ENCODE measurements around the gene RALBP1. TPM values are rescaled to one million over a fixed set of nuclear protein-coding genes. Genes with fewer than 3 reads are reported as not detected.
"Not testable (repeated sequence)": the region's sequence is repeated elsewhere in the genome, so short reads cannot be mapped to it uniquely, and the experiment has no call there.

Gene RALBP1
- polyA plus RNA-seq, 4 donors = 73.7 to 86.4 (median 84.0) TPM

DNA sequence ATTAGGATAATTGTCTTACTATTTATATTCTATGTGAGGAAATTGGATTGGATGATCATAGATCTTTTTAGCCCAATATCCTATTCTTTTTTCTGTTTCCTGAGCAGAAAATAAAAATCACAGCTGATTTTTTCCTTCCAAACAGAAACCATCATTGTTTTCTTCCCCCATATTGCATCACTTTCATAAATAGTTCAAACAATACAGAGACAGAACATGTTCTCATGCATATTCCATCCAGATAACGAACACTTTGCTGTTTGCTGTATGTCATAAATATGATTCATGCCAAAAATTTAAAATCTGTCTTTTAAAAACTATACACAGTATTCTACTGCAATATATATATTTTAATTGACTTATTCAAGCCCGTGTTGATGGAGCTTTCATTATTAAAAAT, 22.0 kb upstream of the RALBP1 start:
- DNase-seq (ENCODE audit: low read depth in 4 of 4, low spot score in 2 of 4) = no peak

DNA sequence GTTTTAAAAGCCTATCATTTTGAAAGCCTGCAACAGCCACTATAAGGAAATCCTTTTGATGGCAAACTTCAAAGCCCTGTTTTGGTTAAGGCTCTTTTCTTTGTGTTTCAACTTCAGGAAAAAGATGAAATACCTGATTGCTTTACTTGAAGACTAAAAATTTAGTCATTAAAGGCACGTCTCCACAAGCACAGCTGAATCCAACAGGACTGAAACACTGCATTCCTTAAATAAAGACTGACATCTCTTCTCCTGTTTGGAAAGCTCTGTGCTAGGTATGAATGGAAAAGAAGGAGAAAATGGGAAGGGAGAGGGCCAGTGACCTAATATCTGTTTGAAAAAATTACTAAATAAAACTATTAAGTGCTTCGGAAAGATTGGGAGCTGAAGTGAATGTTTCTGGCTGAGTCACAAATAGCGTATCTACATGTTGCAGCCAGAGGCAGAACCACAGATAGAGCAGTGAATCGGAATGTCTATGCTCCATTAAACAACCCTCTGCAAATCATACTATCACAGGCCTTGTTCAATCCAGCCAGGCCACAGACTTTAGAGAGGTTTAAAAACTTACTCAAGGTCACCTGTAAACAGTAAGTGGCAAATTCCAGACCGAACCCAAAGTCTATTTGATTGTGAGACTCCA, 21.1 kb upstream of the RALBP1 start:
- no peak for DNase-seq (ENCODE audit: low read depth in 4 of 4, low spot score in 2 of 4)

GRCh38 chr18:9455718-9456511, 19.4 kb upstream of the RALBP1 start:
- no peak for DNase-seq (ENCODE audit: low read depth in 4 of 4, low spot score in 2 of 4)

DNA sequence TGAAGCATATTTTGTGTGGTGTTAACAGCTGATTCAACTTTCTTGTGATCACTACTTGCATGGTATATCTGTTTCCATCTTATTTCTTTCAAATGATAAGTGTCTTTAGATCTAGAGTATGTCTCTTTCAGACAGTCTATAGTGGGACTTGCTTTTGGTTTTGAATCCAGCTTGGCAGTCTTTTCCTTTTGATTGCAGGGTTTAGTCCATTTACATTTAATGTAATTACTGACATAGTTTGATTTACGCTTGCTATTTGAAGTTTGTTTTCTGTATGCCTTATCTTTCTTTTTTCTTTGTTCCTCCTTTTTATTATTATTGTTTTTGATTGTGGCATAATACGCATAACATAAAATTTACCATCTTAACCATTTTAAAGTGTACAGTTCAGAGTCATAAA, 9.2 kb upstream of the RALBP1 start:
- no peak for DNase-seq (ENCODE audit: low read depth in 4 of 4, low spot score in 2 of 4)

DNA sequence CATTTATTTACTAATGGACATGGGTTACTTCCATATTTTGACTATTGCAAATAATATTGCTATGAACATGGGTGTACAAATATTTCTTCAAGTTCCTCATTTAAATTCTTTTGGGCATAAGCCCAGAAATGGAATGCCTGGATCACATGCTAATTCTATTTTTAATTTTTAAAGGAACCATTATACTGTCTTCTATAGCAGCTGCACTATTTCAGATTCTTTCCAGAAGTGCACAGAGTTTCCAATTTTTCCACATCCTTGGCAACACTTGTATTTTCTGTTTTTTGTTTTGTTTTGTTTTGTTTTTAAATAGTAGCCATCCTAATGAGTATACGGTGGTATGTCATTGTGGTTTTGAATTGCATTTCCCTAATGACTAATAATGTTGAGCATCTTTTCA, 8.5 kb upstream of the RALBP1 start:
- no peak for DNase-seq (ENCODE audit: low read depth in 4 of 4, low spot score in 2 of 4)

DNA sequence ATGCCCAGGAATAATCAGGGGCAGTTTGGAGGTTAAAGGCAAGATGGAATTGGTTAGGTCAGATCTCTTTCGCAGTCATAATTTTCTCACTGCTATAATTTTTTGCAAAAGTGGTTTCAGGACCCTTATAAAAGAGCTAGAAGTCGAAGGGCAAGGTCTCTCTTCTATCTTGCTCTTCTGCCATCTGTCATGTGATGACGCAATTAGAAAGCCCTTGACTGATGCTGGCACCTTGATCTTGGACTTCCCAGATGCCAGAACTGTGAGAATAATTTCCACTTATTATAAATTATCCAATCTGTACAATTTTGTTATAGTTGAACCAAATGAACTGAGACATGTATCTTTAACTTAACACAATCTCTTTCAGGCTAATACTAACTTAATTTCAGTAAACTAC, 6.3 kb upstream of the RALBP1 start:
- no peak for DNase-seq (ENCODE audit: low read depth in 4 of 4, low spot score in 2 of 4)

- no peak for DNase-seq (ENCODE audit: low read depth in 4 of 4, low spot score in 2 of 4)
Observed at GRCh38 chr18:9469685-9470084, 5.6 kb upstream of the RALBP1 start.

DNA sequence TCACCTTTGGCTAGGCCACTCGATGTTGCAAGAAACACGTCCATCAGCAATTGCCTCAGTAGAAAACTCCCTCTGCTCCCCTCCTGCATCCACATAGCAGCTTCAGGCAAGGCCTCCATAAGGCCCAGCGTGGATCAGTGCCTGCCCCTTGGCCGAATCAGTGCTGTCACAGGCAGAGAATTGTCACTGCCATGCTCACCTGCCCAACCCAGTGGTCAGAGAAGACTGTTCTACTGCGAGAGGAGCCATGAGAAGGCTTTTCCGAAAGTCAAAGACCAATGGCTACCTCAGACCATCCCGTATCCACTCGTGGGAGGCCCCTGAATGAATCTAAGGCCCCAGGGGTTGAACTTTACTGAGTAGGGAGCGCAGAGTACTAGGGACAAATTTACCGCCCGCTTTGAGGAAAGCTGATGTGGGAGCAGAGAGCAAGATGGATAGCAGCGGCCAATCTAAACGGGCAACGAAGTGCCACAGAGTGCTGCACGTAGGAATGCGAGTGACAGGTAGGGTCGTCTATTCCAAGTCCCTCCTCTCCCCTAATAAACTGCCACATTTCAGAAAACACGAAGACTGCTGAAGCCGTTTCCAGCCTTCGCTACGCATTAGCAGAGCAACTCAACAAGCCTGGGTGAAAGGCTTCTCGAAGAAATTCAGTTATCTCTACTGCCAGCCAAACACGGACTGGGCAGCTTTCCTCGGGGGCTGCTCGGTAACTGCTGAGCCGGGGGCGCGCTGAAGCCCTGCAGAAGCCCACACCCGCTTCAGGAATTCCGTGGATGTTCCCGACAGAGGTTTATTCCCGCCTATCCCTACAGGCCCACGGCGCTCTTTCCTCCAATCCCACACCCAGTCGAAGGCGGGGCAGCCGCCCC, 968 bp upstream of the RALBP1 start:
- peak in 1 of 4 donors; percentile 26 for DNase-seq (ENCODE audit: low read depth in 4 of 4, low spot score in 2 of 4)

GRCh38 chr18:9475643-9476591, 604 bp downstream of the RALBP1 start:
- peak in 2 of 4 donors; percentile 35 to 65 for DNase-seq (ENCODE audit: low read depth in 4 of 4, low spot score in 2 of 4)

GRCh38 chr18:9476949-9477348, 1.6 kb downstream of the RALBP1 start:
- not testable (repeated sequence) for DNase-seq (ENCODE audit: low read depth in 4 of 4, low spot score in 2 of 4)

DNA sequence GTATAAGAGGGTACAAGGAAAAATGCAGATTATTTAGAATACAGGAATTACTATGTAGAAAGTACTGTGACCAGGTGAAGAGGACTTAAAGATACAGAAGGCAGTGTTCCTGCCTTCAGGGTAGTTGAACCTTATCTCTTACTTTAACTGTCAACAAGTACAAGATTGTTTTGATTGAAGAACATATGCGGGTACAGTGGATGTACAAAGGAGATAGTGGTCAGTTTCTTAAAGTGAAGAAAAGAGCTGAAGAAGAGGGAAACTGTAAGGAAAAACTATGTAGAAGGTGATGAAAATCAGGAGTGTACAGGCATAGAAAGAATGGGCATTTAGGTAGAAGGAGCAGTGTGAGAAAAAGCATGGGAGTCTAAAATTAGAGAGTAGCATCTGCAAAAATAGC, 2.2 kb downstream of the RALBP1 start:
- DNase-seq (ENCODE audit: low read depth in 4 of 4, low spot score in 2 of 4) = no peak

DNA sequence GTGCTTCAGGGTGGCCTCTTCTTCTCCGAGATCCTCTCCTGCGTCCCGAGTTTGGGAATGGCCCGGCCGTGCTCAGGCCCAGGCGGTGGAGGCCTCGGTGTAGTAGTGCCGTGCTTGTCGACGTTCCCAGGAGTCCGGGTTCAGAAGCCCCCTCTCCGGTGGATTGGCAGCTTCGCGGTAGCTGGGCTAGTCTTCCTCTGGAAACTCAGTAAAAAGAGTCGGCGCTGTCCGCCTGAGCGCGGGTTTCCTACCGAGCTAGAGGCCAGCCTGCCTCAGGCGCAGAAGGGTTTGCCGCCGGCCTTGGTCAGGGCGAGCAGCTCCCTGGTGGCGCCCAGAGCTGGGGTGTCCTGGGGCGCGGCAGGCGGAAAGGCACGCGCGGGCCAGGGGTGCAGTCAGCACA, 3.2 kb downstream of the RALBP1 start:
- DNase-seq (ENCODE audit: low read depth in 4 of 4, low spot score in 2 of 4) = no peak

DNA sequence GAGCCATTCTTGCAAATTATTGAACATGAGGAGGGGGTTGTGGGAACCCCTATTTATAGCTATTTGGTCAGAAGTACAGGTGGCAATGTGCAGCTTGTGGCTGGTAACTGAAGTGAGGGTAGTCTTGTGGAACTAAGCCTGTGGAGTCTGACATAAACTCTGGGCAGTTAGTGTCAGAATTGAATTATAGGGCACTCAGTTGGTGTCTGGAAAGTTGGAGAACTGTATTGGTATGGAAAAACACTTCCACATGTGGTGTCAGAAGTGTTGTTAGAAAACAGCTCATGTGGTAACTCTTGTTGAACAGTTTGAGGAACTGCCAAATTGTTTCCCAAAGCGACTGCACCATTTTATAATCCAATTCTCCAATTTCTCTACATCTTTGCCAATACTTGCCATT, 7.5 kb downstream of the RALBP1 start:
- DNase-seq (ENCODE audit: low read depth in 4 of 4, low spot score in 2 of 4) = no peak

DNA sequence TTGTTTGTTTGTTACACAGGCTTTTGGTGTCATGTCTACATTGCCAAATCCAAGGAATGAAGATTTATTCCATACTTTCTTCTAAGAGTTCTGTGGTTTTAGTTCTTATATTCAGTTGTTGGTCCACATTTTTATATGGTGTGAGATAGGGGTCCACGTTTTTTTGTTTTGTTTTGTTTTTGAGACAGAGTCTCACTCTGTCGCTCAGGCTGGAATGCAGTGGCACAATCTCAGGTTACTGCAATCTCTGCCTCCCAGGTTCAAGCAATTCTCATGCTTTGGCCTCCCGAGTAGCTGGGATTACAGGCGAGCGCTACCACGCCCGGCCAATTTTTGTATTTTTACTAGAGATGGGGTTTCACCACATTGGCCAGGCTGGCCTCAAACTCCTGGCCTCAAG, 8.2 kb downstream of the RALBP1 start:
- no peak for DNase-seq (ENCODE audit: low read depth in 4 of 4, low spot score in 2 of 4)

- not testable (repeated sequence) for DNase-seq (ENCODE audit: low read depth in 4 of 4, low spot score in 2 of 4)
Observed at GRCh38 chr18:9484856-9485255, 9.5 kb downstream of the RALBP1 start.

DNA sequence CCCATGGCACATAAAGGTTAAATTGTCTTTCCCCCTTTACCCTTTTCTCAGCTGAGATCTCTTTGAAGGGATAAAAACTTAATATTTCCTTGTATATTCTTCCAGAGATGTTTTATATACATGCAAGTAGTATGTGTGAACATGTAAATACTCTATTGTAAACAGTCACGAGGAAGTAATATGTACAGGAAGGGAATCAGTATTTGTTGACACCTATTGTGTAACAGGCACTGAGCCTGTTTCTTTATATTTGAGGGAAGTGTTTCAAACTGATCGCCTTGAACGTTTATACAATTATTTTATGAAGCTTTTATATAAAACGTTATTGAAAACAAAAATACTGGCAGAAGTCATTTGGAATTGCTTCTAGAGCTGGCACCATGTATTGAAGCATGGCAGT, 13.2 kb downstream of the RALBP1 start:
- no peak for DNase-seq (ENCODE audit: low read depth in 4 of 4, low spot score in 2 of 4)

DNA sequence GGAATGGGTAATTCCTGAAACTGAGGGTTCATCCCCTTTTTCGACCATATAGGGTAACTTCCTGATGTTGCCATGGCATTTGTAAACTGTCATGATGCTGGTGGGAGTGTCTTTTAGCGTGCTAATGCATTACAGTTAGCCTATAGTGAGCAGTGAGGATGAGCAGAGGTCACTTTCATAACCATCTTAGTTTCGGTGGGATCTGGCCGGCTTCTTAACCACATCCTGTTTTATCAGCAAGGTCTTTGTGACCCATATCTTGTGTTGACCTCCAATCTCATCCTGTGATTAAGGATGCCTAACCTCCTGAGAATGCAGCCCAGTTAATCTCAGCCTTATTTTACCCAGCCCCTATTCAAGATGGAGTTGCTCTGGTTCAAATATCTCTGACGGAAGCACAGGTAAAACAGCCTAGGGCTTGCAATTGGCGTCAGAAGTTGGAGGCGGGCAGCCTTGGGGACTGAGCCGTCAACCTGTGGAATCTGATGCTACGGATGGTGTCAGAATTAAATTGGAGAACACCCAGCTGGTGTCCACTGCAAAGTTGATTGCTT, 19.5 kb downstream of the RALBP1 start:
- peak in 1 of 4 donors; percentile 26 for DNase-seq (ENCODE audit: low read depth in 4 of 4, low spot score in 2 of 4)

- DNase-seq (ENCODE audit: low read depth in 4 of 4, low spot score in 2 of 4) = no peak
Observed at GRCh38 chr18:9495465-9495864, 20.2 kb downstream of the RALBP1 start.

DNA sequence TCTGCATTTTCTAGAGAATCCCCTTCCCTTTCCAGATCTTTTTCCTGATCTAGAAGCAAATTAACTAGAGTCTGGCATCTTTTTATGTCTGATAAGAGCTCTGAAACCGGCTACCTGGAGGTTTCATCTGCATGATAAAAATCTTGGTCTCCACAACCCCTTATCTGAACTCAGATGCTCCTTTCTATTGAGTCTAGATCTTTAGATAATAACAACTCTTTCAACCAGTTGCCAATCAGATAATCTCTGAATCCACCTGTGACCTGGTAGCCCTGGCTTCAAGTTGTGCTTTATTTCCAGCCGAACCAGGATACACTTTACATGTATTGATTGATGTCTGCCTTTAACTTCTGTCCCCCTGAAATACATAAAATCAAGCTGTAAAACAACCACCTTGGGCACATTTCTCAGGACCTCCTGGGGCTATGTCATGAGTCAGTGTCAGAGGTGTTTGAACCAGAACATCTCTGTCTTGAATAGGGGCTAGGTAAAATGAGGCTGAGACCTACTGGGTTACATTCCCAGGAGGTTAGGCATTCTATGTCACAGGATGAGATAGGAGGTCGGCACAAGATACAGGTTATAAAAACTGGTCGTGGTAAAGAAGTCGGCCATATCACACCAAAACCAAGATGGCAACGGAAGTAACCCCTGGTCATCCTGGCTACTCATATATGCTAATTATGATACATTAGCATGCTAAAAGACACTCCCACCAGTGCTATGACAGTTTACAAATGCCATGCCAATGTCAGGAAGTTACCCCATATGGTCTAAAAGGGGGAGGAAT, 20.8 kb downstream of the RALBP1 start:
- DNase-seq (ENCODE audit: low read depth in 4 of 4, low spot score in 2 of 4) = no peak

Measured in left renal cortex interstitium (tissue), 4 donors.